ENCODE results near the gene TP63. TPM values are rescaled to one million over a fixed set of nuclear protein-coding genes. Genes with fewer than 3 reads are reported as not detected.

The TP63 gene
- total RNA-seq, 4 donors from 2014 or later: 302 to 485 (median 319) TPM

- H3K4me1 ChIP-seq: no peaks in the 10 kb centered on the region
- H3K27ac ChIP-seq: no peak overlapping the region
- H3K36me3 ChIP-seq: no peaks in the 10 kb centered on the region
- H3K27me3 ChIP-seq: no peaks in the 10 kb centered on the region
- H3K4me3 ChIP-seq: no peak overlapping the region
- no peak for DNase-seq (ENCODE audit: low spot score in 2 of 2)
- H3K9me3 ChIP-seq: no peaks in the 10 kb centered on the region
- TF ChIP-seq CTCF (IDR thresholded peaks at IDR 0.05): no peak
- TF ChIP-seq POLR2A (IDR thresholded peaks at IDR 0.05): no peak
- no peak for TF ChIP-seq POLR2AphosphoS5 (IDR thresholded peaks at IDR 0.05)
- no peak for TF ChIP-seq EP300 (IDR thresholded peaks at IDR 0.05)
These were observed 58.4 kb downstream of the TP63 start for GRCh38 chr3:189689625-189690024.

DNA sequence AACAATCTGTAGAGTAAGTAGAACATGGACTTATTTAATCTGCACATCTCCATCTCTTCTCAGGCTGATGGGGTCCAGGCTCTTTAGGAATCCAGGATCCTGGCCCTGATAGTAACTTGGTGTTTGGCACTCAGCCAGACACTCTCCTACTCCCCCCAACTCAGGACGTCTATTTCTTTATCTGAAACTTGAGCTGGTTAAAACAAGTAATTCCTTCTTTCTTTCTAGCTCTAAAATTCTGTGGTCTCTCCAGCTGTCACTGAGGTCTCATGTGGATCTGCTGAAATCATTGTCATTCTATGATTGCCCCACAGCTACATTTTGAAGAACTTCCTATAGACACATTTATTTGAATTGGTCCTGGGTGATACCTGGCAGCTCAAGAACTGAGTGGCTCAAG is 59.0 kb downstream of the TP63 start:
- 45% methylated on average over 1 of the region's 1 CpG for WGBS
- no peaks in the 10 kb centered on the region for H3K9me3 ChIP-seq
- DNase-seq (ENCODE audit: low spot score in 2 of 2): no peak
- TF ChIP-seq CTCF (IDR thresholded peaks at IDR 0.05): no peak
- TF ChIP-seq POLR2A (IDR thresholded peaks at IDR 0.05): no peak
- TF ChIP-seq EP300 (IDR thresholded peaks at IDR 0.05): no peak
- TF ChIP-seq POLR2AphosphoS5 (IDR thresholded peaks at IDR 0.05): no peak
- no peak overlapping the region for H3K4me3 ChIP-seq
- no peak overlapping the region for H3K27ac ChIP-seq
- no peaks in the 10 kb centered on the region for H3K36me3 ChIP-seq
- H3K27me3 ChIP-seq: no peaks in the 10 kb centered on the region
- H3K4me1 ChIP-seq: no peaks in the 10 kb centered on the region

DNA sequence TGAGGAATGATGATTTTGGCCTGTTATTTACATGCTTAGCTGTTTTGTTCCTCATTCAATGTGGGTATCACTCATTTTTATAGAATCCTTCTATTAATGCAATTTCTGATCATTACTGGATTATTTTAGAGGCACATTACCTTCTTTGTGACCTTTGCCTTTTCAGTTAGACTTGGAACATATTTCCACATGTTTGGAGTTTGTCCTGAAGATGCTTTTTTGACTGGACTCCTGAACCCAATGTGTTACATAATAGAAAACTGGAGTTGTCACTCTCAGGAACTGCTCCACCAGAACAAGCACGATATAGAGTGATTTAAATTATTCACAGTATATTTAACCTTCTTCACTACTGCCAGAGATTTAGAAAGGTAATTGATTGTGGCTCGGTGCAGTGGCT is 59.5 kb downstream of the TP63 start:
- H3K36me3 ChIP-seq: no peaks in the 10 kb centered on the region
- no peaks in the 10 kb centered on the region for H3K9me3 ChIP-seq
- no peak for DNase-seq (ENCODE audit: low spot score in 2 of 2)
- TF ChIP-seq POLR2A (IDR thresholded peaks at IDR 0.05) (no peak), EP300 (IDR thresholded peaks at IDR 0.05) (no peak), POLR2AphosphoS5 (IDR thresholded peaks at IDR 0.05) (no peak), CTCF (IDR thresholded peaks at IDR 0.05) (no peak)
- H3K27ac ChIP-seq: no peak overlapping the region
- 83% methylated on average over 2 of the region's 2 CpGs for WGBS
- H3K4me1 ChIP-seq: no peaks in the 10 kb centered on the region
- no peaks in the 10 kb centered on the region for H3K27me3 ChIP-seq
- H3K4me3 ChIP-seq: no peak overlapping the region

- TF ChIP-seq CTCF (IDR thresholded peaks at IDR 0.05): no peak
- no peak for TF ChIP-seq EP300 (IDR thresholded peaks at IDR 0.05)
- TF ChIP-seq POLR2A (IDR thresholded peaks at IDR 0.05): no peak
- no peak for TF ChIP-seq POLR2AphosphoS5 (IDR thresholded peaks at IDR 0.05)
- Histone ChIP-seq H3K36me3 (no peaks in the 10 kb centered on the region), H3K27me3 (no peaks in the 10 kb centered on the region), H3K9me3 (no peaks in the 10 kb centered on the region), H3K27ac (no peak overlapping the region), H3K4me1 (no peaks in the 10 kb centered on the region), H3K4me3 (no peak overlapping the region)
- DNase-seq (ENCODE audit: low spot score in 2 of 2): no peak
- 99% methylated on average over 2 of the region's 2 CpGs for WGBS
These were observed 64.2 kb downstream of the TP63 start for GRCh38 chr3:189695400-189695799.

DNA sequence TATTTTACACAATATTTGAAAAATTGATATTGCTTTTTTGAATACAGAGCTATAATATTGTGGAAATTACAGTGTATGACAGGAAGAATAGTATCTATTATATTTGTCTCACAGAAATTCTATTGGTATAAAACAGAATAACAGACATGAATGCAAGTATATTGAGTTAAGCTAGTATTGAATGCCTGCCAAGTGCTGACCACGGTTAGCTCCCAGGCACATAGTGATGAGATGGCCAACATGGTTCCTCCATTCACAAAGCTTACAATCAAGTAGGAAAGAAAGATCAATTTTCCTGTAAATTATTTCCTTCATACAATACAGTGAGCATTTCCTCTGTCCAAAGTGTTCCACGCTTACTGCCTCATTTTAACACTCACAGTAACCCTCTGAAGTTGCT is 67.6 kb downstream of the TP63 start:
- H3K27me3 ChIP-seq: no peaks in the 10 kb centered on the region
- WGBS: 65% methylated on average over 2 of the region's 2 CpGs
- no peak overlapping the region for H3K4me3 ChIP-seq
- H3K9me3 ChIP-seq: no peaks in the 10 kb centered on the region
- no peak overlapping the region for H3K27ac ChIP-seq
- H3K4me1 ChIP-seq: no peaks in the 10 kb centered on the region
- H3K36me3 ChIP-seq: no peaks in the 10 kb centered on the region
- TF ChIP-seq POLR2AphosphoS5 (IDR thresholded peaks at IDR 0.05) (no peak), POLR2A (IDR thresholded peaks at IDR 0.05) (no peak), EP300 (IDR thresholded peaks at IDR 0.05) (no peak), CTCF (IDR thresholded peaks at IDR 0.05) (no peak)
- DNase-seq (ENCODE audit: low spot score in 2 of 2): no peak
